Fibroblast of pulmonary artery (primary cell): ENCODE results near the gene TBC1D10B.

ENCODE experiments used
- DNase-seq: peaks from one replicate; pipeline ENCODE4 v3.0.0-alpha.2; 2010; ENCODE audit warnings: low read depth
- H3K4me3 ChIP-seq: replicated peaks from 2 replicates; pipeline ENCODE4 v1.5.1; 2011; ENCODE audit warnings: low read depth, mild to moderate bottlenecking, control low read depth, low read length, moderate library complexity
- TF ChIP-seq, protein P1 (sequence below): IDR thresholded peaks from 2 replicates; pipeline ENCODE4 v1.5.1; 2011; ENCODE audit warnings: mild to moderate bottlenecking, control low read depth, low read length, inconsistent platforms; ENCODE audit errors: missing control alignments

TBC1D10B gene

DNA sequence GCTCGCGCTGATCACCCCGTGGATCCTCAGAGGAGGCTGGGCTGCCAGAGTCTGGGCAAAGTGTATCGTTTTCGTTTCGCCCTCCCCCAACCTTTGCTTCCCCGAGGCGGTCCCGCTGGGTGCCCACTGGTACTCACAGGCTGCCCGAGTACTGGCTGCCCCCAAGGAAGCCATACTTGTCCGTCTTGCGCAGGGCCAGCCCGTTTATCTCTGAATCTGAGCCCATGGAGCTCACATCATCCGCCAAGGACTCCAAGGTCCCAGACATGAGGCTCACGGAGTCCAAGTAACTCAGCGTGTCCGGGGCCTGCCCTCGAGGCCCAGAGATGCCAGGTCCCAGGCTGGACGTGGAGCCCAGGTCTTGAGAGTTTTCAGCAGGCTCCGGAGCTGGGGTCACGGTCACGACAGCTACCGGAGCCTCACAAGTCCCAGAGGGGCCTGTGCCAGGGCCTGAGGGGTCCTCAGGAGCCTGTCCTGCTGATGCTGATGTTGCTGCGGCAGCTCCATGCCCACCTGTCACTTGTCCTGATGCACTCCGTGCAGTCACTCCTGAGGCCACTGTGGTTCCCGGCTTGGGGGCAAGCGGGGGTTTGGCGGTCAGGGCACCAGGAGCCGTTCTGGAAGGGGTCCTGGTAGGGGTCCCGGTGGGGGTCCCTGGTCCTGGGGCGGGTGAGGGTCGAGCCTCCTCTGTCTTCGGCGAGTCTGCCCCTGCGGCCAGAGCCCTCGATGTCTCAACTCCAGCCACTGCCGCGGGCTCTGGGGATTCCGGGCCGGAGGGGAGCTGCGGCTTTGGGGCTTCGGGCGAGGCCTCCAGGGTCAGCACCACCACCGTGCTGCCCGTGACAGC lies 980 bp downstream of the TBC1D10B start:
- peak overlapping the region; percentile 82 for H3K4me3 ChIP-seq
- TF ChIP-seq, protein P1, sequence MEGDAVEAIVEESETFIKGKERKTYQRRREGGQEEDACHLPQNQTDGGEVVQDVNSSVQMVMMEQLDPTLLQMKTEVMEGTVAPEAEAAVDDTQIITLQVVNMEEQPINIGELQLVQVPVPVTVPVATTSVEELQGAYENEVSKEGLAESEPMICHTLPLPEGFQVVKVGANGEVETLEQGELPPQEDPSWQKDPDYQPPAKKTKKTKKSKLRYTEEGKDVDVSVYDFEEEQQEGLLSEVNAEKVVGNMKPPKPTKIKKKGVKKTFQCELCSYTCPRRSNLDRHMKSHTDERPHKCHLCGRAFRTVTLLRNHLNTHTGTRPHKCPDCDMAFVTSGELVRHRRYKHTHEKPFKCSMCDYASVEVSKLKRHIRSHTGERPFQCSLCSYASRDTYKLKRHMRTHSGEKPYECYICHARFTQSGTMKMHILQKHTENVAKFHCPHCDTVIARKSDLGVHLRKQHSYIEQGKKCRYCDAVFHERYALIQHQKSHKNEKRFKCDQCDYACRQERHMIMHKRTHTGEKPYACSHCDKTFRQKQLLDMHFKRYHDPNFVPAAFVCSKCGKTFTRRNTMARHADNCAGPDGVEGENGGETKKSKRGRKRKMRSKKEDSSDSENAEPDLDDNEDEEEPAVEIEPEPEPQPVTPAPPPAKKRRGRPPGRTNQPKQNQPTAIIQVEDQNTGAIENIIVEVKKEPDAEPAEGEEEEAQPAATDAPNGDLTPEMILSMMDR, result no peak
- no peak for DNase-seq

DNA sequence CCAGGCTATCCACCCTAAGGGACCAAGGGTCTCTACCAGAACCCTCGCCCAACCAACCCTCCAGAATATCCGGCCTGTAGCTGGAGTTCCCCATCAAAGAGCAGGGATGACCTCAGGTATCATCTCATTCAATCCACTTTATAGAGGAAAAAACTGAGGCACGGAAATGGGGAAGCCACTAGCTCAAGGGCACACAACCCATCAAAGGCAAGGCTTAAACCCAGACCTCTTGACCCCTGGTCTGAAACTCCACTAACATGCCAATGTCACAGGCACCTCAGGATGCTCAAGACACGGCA lies 1.6 kb downstream of the TBC1D10B start:
- no peak for DNase-seq
- peak overlapping the region; percentile 82 for H3K4me3 ChIP-seq
- TF ChIP-seq, protein P1, result no peak

DNA sequence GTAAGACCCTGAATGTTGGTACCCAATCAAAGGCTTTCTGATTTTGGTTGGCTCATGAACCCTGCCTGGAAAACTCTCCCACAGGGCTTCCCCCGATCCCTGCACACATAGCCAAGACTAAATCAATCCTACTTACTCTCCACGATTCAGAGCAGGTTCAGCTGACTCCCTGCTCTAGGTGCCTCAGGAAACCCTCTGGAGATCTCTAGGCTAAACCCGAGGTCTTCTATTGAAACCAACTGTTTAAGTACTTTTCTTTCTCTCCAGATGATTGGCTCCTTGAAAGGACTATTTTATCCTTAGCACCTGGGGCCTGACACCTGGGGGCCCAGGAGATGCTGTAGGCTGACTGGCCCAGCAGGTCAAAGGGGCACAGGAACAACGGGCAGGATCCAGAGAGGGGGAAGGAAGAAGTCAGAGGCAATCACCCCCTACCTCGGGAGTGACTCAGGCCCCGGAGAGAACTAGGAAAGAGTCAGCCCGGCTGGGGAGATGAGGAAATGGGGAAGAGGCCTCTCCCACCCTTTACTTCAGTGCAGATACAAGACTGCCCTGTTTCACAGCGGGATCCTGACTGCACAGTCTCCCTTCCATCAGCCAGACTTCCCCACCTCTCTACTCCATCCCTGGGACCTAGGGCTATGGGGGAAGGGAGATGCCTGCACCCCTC lies 2.0 kb downstream of the TBC1D10B start:
- peak; percentile 61 for DNase-seq
- peak overlapping the region; percentile 82 for H3K4me3 ChIP-seq
- TF ChIP-seq, protein P1, result no peak

DNA sequence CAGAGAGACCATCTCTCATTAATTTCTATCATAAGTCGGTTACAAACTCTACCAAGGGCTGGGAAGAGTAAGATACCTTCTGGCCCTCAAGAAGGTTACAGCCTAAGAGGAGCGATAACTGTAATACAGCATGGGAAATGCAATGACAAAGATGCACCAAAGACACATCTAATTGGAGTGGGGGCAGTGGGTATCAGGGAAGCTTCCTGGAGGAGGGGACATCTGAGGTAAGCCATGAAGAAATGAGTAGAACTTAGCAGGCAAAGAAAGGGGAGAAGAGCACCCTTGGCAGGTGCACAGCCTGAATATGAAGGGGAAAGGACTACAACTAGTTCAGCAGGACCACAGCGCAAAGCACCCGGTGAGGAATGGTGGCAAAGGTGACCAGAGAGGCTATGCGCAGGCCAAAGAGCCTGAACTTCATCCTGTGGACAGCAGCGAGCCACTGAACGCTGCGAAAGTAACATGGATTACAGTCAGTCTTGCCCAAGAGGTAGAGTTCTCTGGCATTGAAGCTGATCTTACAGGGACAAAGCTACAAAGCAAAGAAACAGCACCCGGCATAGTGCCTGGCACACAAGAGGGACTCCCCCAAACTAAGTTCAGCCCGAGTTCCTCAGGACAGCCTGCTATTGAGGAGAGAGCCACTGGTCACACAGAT lies 2.8 kb downstream of the TBC1D10B start:
- peak overlapping the region; percentile 82 for H3K4me3 ChIP-seq
- TF ChIP-seq, protein P1, result no peak
- no peak for DNase-seq

DNA sequence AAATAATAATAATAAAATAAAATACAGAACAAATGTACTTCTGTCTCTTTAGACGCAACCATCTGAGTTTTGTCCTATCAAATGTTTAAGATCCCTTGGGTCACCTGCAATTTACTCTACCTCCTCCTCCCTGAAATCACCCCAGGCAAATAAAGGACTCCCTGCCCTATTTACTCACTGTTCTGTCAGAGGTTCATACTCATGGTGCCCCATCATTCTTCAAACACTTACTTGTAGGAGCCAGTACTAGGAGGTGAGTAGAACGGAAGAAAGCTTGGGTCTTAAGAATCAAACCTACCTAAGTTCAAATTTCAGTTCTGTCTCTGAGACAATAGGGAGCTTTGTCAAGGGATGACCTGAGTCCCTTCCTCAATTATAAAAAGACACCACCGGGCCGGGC lies 3.8 kb downstream of the TBC1D10B start:
- no peak for DNase-seq
- no peak overlapping the region for H3K4me3 ChIP-seq
- TF ChIP-seq, protein P1, result no peak

DNA sequence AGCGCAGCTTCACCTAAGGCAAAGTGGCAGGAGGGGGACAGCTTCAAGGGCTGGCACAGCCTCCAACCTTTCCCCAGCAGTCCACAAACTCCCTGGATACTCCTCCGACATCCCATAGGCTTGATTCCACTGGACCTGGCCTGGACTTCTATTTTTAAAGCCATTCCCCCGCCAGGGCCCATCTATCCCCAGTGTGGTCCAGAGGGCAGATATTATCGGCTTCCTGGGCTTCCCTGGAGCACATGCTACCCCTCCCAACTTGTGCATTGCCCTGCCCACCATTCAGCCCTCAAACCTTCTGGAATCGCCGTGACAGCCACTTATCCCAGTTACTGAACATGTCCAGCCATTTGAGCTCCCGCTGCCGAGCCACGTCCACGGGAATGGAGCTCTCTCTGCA lies 5.1 kb downstream of the TBC1D10B start:
- no peak for DNase-seq
- no peak overlapping the region for H3K4me3 ChIP-seq
- TF ChIP-seq, protein P1, result no peak
